Measurements from ENCODE around the gene DMRTA1. TPM values are rescaled to one million over a fixed set of nuclear protein-coding genes. Genes with fewer than 3 reads are reported as not detected.

Gene DMRTA1
- polyA plus RNA-seq, 3 donors = not detected

DNA sequence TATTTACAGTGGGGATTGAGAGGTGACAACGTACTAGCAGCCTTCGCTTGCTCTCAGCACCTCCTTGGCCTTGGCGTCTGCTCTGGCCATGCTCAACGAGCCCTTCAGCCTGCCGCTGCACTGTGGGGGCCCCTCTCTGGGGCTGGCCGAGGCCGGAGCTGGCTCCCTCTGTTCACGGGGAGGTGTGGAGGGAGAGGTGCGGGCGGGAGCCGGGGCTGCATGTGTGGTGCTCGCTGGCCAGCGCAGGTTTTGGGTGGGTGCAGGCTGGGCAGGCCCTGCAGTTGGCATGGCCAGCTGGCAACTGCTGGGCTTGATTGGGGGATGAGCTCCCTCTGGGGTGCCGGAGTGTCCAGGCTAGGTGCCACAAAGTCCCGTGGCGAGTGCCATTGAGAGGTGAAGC lies 5.8 kb upstream of the DMRTA1 start:
- TF ChIP-seq, protein P1, sequence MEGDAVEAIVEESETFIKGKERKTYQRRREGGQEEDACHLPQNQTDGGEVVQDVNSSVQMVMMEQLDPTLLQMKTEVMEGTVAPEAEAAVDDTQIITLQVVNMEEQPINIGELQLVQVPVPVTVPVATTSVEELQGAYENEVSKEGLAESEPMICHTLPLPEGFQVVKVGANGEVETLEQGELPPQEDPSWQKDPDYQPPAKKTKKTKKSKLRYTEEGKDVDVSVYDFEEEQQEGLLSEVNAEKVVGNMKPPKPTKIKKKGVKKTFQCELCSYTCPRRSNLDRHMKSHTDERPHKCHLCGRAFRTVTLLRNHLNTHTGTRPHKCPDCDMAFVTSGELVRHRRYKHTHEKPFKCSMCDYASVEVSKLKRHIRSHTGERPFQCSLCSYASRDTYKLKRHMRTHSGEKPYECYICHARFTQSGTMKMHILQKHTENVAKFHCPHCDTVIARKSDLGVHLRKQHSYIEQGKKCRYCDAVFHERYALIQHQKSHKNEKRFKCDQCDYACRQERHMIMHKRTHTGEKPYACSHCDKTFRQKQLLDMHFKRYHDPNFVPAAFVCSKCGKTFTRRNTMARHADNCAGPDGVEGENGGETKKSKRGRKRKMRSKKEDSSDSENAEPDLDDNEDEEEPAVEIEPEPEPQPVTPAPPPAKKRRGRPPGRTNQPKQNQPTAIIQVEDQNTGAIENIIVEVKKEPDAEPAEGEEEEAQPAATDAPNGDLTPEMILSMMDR (IDR thresholded peaks at IDR 0.05) = no peak
- Mint-ChIP-seq H3K4me3 (no peak overlapping the region), H3K4me1 (no peaks in the 10 kb centered on the region), H3K9me3 (peaks cover 3 to 16% (median 6%) of the 10 kb centered on the region in 7 donors), H3K27ac (no peak overlapping the region), H3K36me3 (no peaks in the 10 kb centered on the region), H3K27me3 (ENCODE audit: low read depth in 3 of 3) (peaks cover 10 to 16% (median 12%) of the 10 kb centered on the region in 3 donors)
- H3K4me2 ChIP-seq (replicated peaks; ENCODE audit: extremely low read depth, low read length, poor library complexity, severe bottlenecking) = no peak overlapping the region
- intact Hi-C loops (cut with micrococcal nuclease) = no loop called here
- H3K4me1 ChIP-seq (ENCODE audit: control insufficient read depth in 1 of 2, insufficient read depth in 2 of 2, low read length in 2 of 2) = no peaks in the 10 kb centered on the region
- H3K79me2 ChIP-seq (ENCODE audit: insufficient read depth, low read length) = no peaks in the 10 kb centered on the region
- no peak overlapping the region for H3K9ac ChIP-seq (ENCODE audit: insufficient read depth, low read length, poor library complexity, severe bottlenecking)
- peaks cover 11 to 24% of the 10 kb centered on the region in 2 donors for H3K27me3 ChIP-seq (ENCODE audit: control insufficient read depth in 2 of 2, insufficient read depth in 2 of 2, low read length in 2 of 2)
- no peak overlapping the region for H2AFZ ChIP-seq (ENCODE audit: insufficient read depth, low read depth, low read length, poor library complexity, severe bottlenecking)
- no peak for DNase-seq
- no peaks in the 10 kb centered on the region for H3K36me3 ChIP-seq (replicated peaks in 1 of 2; ENCODE audit: control insufficient read depth in 1 of 2, insufficient read depth in 2 of 2, low read length in 2 of 2)
- H3K9me3 ChIP-seq (replicated peaks in 1 of 2; ENCODE audit: control insufficient read depth in 1 of 2, insufficient read depth in 1 of 2, low read length in 2 of 2) = peaks cover 4 to 5% of the 10 kb centered on the region in 2 donors
- WGBS (ENCODE audit: insufficient coverage) = 93% methylated on average over 14 of the region's 16 CpGs
- no peak overlapping the region for H3K4me3 ChIP-seq (replicated peaks in 1 of 3; ENCODE audit: low read depth in 2 of 3, low read length in 3 of 3)
- H3K27ac ChIP-seq (ENCODE audit: low read depth in 1 of 2, low read length in 2 of 2) = no peak overlapping the region
- no peaks in the 10 kb centered on the region for H4K20me1 ChIP-seq (ENCODE audit: insufficient read depth, low read length)

DNA sequence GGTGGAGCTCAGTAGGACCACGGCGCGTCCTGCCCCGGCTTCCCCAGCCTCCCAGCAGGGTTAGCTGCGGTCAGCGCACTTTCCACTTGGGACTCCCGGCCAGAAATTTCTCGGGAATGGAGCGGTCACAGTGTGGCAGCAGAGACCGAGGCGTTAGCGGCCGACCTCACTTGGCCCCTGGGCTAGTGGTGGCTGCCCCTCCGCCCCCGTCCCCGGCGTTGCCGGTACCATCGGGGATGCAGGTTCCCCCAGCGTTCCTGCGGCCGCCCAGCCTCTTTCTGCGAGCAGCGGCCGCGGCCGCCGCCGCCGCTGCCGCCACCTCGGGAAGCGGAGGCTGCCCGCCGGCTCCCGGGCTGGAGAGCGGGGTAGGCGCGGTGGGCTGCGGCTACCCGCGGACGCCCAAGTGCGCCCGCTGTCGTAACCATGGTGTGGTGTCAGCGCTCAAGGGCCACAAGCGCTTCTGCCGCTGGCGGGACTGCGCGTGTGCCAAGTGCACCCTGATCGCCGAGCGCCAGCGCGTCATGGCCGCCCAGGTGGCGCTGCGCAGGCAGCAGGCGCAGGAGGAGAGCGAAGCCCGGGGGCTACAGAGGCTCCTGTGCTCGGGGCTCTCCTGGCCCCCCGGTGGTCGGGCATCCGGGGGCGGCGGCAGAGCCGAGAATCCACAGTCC lies 460 bp downstream of the DMRTA1 start:
- Histone ChIP-seq H2AFZ (ENCODE audit: insufficient read depth, low read depth, low read length, poor library complexity, severe bottlenecking) (peak overlapping the region; percentile 52), H3K27me3 (ENCODE audit: control insufficient read depth in 2 of 2, insufficient read depth in 2 of 2, low read length in 2 of 2) (peaks cover 47 to 67% of the 10 kb centered on the region in 2 donors)
- under 1% methylated on average over 70 of the region's 70 CpGs for WGBS (ENCODE audit: insufficient coverage)

More for the DNA sequence above, 460 bp downstream of the DMRTA1 start:
- TF ChIP-seq, protein P1 (IDR thresholded peaks at IDR 0.05) = no peak
- Mint-ChIP-seq H3K36me3 (no peaks in the 10 kb centered on the region), H3K4me1 (peaks cover 9% of the 10 kb centered on the region), H3K27ac (no peak overlapping the region), H3K9me3 (peaks cover 0 to 8% (median 2%) of the 10 kb centered on the region in 7 donors), H3K4me3 (peak overlapping the region in 1 of 2 donors; percentile 85), H3K27me3 (ENCODE audit: low read depth in 3 of 3) (peaks cover 40 to 46% (median 46%) of the 10 kb centered on the region in 3 donors)
- Histone ChIP-seq H4K20me1 (ENCODE audit: insufficient read depth, low read length) (no peaks in the 10 kb centered on the region), H3K9me3 (replicated peaks in 1 of 2; ENCODE audit: control insufficient read depth in 1 of 2, insufficient read depth in 1 of 2, low read length in 2 of 2) (peaks cover 0 to 16% of the 10 kb centered on the region in 2 donors), H3K36me3 (replicated peaks in 1 of 2; ENCODE audit: control insufficient read depth in 1 of 2, insufficient read depth in 2 of 2, low read length in 2 of 2) (no peaks in the 10 kb centered on the region), H3K9ac (ENCODE audit: insufficient read depth, low read length, poor library complexity, severe bottlenecking) (no peak overlapping the region), H3K27ac (ENCODE audit: low read depth in 1 of 2, low read length in 2 of 2) (no peak overlapping the region), H3K4me2 (replicated peaks; ENCODE audit: extremely low read depth, low read length, poor library complexity, severe bottlenecking) (peak overlapping the region; percentile 74), H3K4me1 (ENCODE audit: control insufficient read depth in 1 of 2, insufficient read depth in 2 of 2, low read length in 2 of 2) (peaks cover 5 to 10% of the 10 kb centered on the region in 2 donors), H3K79me2 (ENCODE audit: insufficient read depth, low read length) (no peaks in the 10 kb centered on the region), H3K4me3 (replicated peaks in 1 of 3; ENCODE audit: low read depth in 2 of 3, low read length in 3 of 3) (peak overlapping the region in 1 of 3 experiments; percentile 68)
- peak in 1 of 3 donors; percentile 8 for DNase-seq
- intact Hi-C loops (cut with micrococcal nuclease) = no loop called here
